ENCODE results near the gene MMEL1.
A peak's percentile ranks its signal among the peaks of the same experiment; 100 is the strongest.

The MMEL1 gene

DNA sequence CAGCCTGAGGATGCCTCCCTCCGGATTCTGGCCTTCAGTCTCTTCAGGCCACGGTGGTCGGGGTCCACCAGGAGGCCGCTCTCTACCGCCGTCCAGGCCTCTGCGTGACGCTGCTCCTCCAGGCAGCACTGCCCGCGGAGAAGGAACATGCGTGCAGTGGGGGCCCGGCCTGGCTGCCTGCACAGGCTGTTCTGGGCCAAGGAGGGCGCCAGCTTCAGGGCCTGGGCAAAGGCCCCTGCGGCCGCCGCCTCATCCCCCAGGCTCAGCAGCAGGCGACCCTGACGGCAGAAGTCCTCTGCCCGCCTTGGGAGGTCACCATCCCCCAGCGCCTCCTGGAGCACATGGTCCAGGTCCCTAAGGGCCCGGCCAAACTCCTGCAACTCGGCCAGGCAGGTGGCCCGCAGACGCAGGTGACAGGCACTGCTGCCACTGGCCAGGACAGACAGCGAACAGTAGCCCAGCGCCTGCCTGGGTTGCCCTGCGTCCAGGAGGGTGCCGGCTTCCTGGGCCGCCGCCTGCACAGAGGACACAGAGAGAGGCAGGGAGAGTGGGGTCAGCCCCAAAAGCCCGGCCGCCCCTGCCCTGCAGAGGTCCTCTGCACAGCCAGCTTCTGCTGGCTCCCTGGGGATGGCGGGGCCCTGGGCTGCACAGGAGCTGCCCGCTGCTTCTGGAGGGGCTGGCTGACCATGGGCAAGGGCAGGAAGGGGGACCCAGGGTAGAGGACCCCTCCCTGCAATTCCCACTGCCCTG is 8.7 kb upstream of the MMEL1 start:
- peaks cover 52% of the 10 kb centered on the region for H3K27me3 ChIP-seq (replicated peaks; ENCODE audit: insufficient read depth, low read length)
- peak overlapping the region; percentile 99; the same call in 1 of the 2 replicates for H3K4me2 ChIP-seq (ENCODE audit: low read depth, low read length)
- no peak overlapping the region for H3K27ac ChIP-seq (ENCODE audit: low read length)
- H3F3A ChIP-seq (ENCODE audit: insufficient read depth, low read length), result no peaks in the 10 kb centered on the region
- no peaks in the 10 kb centered on the region for H3K36me3 ChIP-seq (replicated peaks; ENCODE audit: insufficient read depth, low read length)
- H3K79me2 ChIP-seq (ENCODE audit: low read length), result no peaks in the 10 kb centered on the region
- no peaks in the 10 kb centered on the region for H3K4me1 ChIP-seq (ENCODE audit: low read length)
- TF ChIP-seq, protein P1, sequence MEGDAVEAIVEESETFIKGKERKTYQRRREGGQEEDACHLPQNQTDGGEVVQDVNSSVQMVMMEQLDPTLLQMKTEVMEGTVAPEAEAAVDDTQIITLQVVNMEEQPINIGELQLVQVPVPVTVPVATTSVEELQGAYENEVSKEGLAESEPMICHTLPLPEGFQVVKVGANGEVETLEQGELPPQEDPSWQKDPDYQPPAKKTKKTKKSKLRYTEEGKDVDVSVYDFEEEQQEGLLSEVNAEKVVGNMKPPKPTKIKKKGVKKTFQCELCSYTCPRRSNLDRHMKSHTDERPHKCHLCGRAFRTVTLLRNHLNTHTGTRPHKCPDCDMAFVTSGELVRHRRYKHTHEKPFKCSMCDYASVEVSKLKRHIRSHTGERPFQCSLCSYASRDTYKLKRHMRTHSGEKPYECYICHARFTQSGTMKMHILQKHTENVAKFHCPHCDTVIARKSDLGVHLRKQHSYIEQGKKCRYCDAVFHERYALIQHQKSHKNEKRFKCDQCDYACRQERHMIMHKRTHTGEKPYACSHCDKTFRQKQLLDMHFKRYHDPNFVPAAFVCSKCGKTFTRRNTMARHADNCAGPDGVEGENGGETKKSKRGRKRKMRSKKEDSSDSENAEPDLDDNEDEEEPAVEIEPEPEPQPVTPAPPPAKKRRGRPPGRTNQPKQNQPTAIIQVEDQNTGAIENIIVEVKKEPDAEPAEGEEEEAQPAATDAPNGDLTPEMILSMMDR (IDR thresholded peaks at IDR 0.05; ENCODE audit: low read length), result no peak
- TF ChIP-seq EZH2phosphoT487 (IDR thresholded peaks at IDR 0.05; ENCODE audit: low read length) (no peak), EZH2 (optimal IDR thresholded peaks at IDR 0.05; ENCODE audit: low read depth, low read length) (no peak)
- no peaks in the 10 kb centered on the region for H3K9me2 ChIP-seq (replicated peaks; ENCODE audit: insufficient read depth, low read length)
- no peaks in the 10 kb centered on the region for H4K20me1 ChIP-seq (ENCODE audit: insufficient read depth, low read length)
- no peaks in the 10 kb centered on the region for H3K9me3 ChIP-seq (replicated peaks; ENCODE audit: insufficient read depth, low read length)
- no peak overlapping the region for H2AFZ ChIP-seq (ENCODE audit: low read length)
- no peak overlapping the region for H3K4me3 ChIP-seq (ENCODE audit: low read length)
- H3K9ac ChIP-seq (ENCODE audit: low read length), result no peak overlapping the region
- no peak for DNase-seq

DNA sequence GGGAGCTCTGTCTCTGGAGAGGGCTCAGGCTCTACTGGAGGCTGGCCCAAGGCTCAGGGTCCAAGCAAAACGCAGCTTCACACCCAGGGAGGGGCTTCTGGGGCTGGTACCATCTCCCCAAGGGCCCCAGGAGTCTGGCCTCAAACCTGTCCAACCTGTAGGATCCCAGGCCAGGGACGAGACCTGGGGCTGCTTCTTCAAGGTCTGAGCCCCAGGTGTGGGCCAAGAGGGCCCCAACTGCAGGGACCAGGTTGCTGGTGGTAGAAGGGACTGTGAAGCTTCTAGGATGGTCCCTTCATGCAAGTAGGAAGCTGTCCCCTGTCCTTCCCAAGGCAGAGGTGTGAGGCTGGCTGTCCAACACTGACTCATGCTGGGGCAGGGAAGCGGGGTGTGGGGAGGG is 7.8 kb upstream of the MMEL1 start:
- no peaks in the 10 kb centered on the region for H3K4me1 ChIP-seq (ENCODE audit: low read length)
- H3K9ac ChIP-seq (ENCODE audit: low read length), result no peak overlapping the region
- H3K27ac ChIP-seq (ENCODE audit: low read length), result no peak overlapping the region
- no peak overlapping the region for H2AFZ ChIP-seq (ENCODE audit: low read length)
- H3K4me2 ChIP-seq (ENCODE audit: low read depth, low read length), result no peak overlapping the region
- H3K79me2 ChIP-seq (ENCODE audit: low read length), result no peaks in the 10 kb centered on the region
- TF ChIP-seq EZH2 (optimal IDR thresholded peaks at IDR 0.05; ENCODE audit: low read depth, low read length) (no peak), EZH2phosphoT487 (IDR thresholded peaks at IDR 0.05; ENCODE audit: low read length) (no peak)
- TF ChIP-seq, protein P1 (IDR thresholded peaks at IDR 0.05; ENCODE audit: low read length), result no peak
- H3K9me3 ChIP-seq (replicated peaks; ENCODE audit: insufficient read depth, low read length), result no peaks in the 10 kb centered on the region
- H3F3A ChIP-seq (ENCODE audit: insufficient read depth, low read length), result no peaks in the 10 kb centered on the region
- H3K27me3 ChIP-seq (replicated peaks; ENCODE audit: insufficient read depth, low read length), result peaks cover 52% of the 10 kb centered on the region
- no peaks in the 10 kb centered on the region for H4K20me1 ChIP-seq (ENCODE audit: insufficient read depth, low read length)
- no peaks in the 10 kb centered on the region for H3K9me2 ChIP-seq (replicated peaks; ENCODE audit: insufficient read depth, low read length)
- H3K4me3 ChIP-seq (ENCODE audit: low read length), result no peak overlapping the region
- H3K36me3 ChIP-seq (replicated peaks; ENCODE audit: insufficient read depth, low read length), result no peaks in the 10 kb centered on the region
- DNase-seq, result no peak

DNA sequence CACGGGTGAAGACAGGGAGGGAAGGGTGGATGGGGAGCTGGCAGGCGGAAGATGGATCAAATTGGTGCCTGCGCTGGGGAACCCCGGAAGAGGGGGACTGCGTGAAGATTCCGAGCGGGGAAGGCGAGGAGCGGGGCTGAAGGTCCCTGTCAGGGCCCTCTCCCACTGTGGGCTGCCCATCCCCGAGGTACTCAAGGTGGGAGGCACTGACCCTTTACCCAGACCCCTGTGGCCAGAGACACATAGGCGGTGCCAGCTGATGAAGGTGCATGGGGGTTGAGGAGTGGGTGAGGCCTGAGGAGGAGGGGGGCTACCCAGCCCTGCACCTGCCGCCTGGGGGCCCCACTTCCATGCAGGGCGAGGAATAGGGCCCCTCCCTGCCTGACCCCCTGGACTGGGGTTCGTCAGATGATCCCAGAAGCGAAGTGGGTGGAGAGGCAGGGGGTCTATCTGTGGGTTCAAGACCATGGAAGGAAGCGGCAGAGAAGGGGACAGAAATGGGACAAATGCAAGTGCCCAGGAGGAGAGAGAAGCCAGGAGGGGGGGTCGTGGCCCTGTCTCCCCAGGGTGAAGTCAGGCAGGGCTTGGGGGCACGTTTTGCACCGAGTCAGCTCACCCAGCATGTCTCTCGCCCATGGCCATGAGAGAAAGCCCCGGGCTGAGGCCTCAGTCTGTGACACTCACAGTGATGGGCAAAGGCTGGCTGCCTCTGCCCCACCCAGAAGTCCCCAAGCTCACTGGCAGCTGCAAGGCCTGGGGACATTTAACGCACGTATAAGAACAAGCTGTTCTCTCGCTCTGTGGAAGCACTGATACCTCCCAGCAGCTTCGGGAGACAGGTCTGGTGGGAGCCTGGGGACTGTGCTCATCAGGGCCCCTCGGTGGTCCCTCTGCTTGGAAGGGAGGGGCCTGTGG is 7.0 kb upstream of the MMEL1 start:
- Histone ChIP-seq H4K20me1 (ENCODE audit: insufficient read depth, low read length) (no peaks in the 10 kb centered on the region), H3K36me3 (replicated peaks; ENCODE audit: insufficient read depth, low read length) (no peaks in the 10 kb centered on the region), H2AFZ (ENCODE audit: low read length) (no peak overlapping the region), H3K4me3 (ENCODE audit: low read length) (no peak overlapping the region), H3K4me2 (ENCODE audit: low read depth, low read length) (no peak overlapping the region), H3K27me3 (replicated peaks; ENCODE audit: insufficient read depth, low read length) (peaks cover 52% of the 10 kb centered on the region), H3K9me2 (replicated peaks; ENCODE audit: insufficient read depth, low read length) (no peaks in the 10 kb centered on the region), H3K9ac (ENCODE audit: low read length) (no peak overlapping the region), H3K4me1 (ENCODE audit: low read length) (no peaks in the 10 kb centered on the region), H3K79me2 (ENCODE audit: low read length) (no peaks in the 10 kb centered on the region), H3K27ac (ENCODE audit: low read length) (no peak overlapping the region), H3K9me3 (replicated peaks; ENCODE audit: insufficient read depth, low read length) (no peaks in the 10 kb centered on the region), H3F3A (ENCODE audit: insufficient read depth, low read length) (no peaks in the 10 kb centered on the region)
- no peak for DNase-seq
- no peak for TF ChIP-seq EZH2phosphoT487 (IDR thresholded peaks at IDR 0.05; ENCODE audit: low read length)
- TF ChIP-seq EZH2 (optimal IDR thresholded peaks at IDR 0.05; ENCODE audit: low read depth, low read length), result no peak
- TF ChIP-seq, protein P1 (IDR thresholded peaks at IDR 0.05; ENCODE audit: low read length), result no peak
